K562 (cell line): Measurements from ENCODE around the gene EAPP. TPM values are rescaled to one million over a fixed set of nuclear protein-coding genes. Genes with fewer than 3 reads are reported as not detected.
"Not testable (repeated sequence)": the region's sequence is repeated elsewhere in the genome, so short reads cannot be mapped to it uniquely, and the experiment has no call there.

Experiments
- ATAC-seq: fragments of 200-7000 bp; cut with Tn5 transposase; 3 replicates; pipeline ENCODE4 v1.9.1; 2020; ENCODE audit warnings: moderate library complexity
- BruUV-seq: library from RNA; stranded (reverse); fragments of 400-500 nt; replicated peaks from 2 replicates; lab custom pipeline; 2021; lab: Mats Ljungman, UMichigan
- CTCF ChIA-PET: fragments of 300-600 bp; formaldehyde crosslinking; extraction: SDS; loops from one replicate; lab custom pipeline; 2021; ENCODE audit warnings: low intra/inter-chr PET ratio; lab: Yijun Ruan, JAX
- POLR2A ChIA-PET: fragments of 300-600, 350-650 bp; sonication (Branson Sonifier 250); formaldehyde crosslinking; extraction: SDS; loops from one replicate; lab custom pipeline; 2021; ENCODE audit warnings: antibody characterized with exemption, inconsistent platforms; lab: Yijun Ruan, JAX
- DNase-seq, 4 experiments: peaks; one replicate each; pipeline versions ENCODE4 v3.0.0 to v3.0.0-alpha.2; 2011 to 2018; ENCODE audit warnings: low spot score in 3 of 4, mixed read lengths in 3 of 4; ENCODE audit errors: extremely low read depth in 1 of 4
- FAIRE-seq: peaks from 2 replicates; lab custom pipeline; 2011; peaks lifted over from hg19 to GRCh38; lab: Jason Lieb, UNC
- H2AFZ ChIP-seq: 2 replicates; pipeline ENCODE4 v1.6.0; 2011; ENCODE audit warnings: low read depth, low read length, control low read depth, inconsistent platforms
- H3K27ac ChIP-seq: fragments of 200-600 bp; 3 replicates; pipeline ENCODE4 v1.8.0; 2011; ENCODE audit warnings: low read depth, mild to moderate bottlenecking, control low read depth, inconsistent platforms, low read length, moderate library complexity, mixed read lengths; ENCODE audit errors: extremely low read depth
- H3K27me3 ChIP-seq, 2 experiments: fragments of 300-600 bp in 1 of 2; 2 replicates in 1 of 2; 3 replicates in 1 of 2; pipeline versions ENCODE4 v1.6.0 to v1.8.0; 2011; ENCODE audit warnings: inconsistent platforms in 2 of 2, low read length in 2 of 2, mild to moderate bottlenecking in 1 of 2, mixed read lengths in 1 of 2, moderate library complexity in 1 of 2; ENCODE audit not compliant: control insufficient read depth in 2 of 2, insufficient read depth in 2 of 2
- H3K36me3 ChIP-seq: fragments of 300-600 bp; 3 replicates; pipeline ENCODE4 v1.8.0; 2011; ENCODE audit warnings: mild to moderate bottlenecking, low read length, inconsistent platforms; ENCODE audit not compliant: control insufficient read depth, insufficient read depth
- H3K4me1 ChIP-seq, 2 experiments: fragments of 200-600 bp in 1 of 2; replicated peaks in 1 of 2; 2 replicates in 1 of 2; 3 replicates in 1 of 2; pipeline versions ENCODE4 v1.5.1 to v1.8.0; 2011; ENCODE audit warnings: inconsistent platforms in 2 of 2, low read length in 2 of 2, mild to moderate bottlenecking in 1 of 2, mixed read lengths in 1 of 2, moderate library complexity in 1 of 2; ENCODE audit not compliant: control insufficient read depth in 2 of 2, insufficient read depth in 2 of 2
- H3K4me2 ChIP-seq: 2 replicates; pipeline ENCODE4 v1.6.1; 2011; ENCODE audit warnings: low read length, control low read depth, inconsistent platforms, mixed read lengths; ENCODE audit not compliant: insufficient read depth
- H3K4me3 ChIP-seq: fragments of 200-600 bp; sonication (generic), shearing (Covaris generic); 2 replicates; pipeline ENCODE4 v1.5.1; 2016; ENCODE audit warnings: control low read depth, inconsistent platforms
- H3K79me2 ChIP-seq: fragments of 200-600 bp; 3 replicates; pipeline ENCODE4 v1.8.0; 2011; ENCODE audit warnings: low read length, inconsistent platforms; ENCODE audit not compliant: control insufficient read depth, insufficient read depth
- H3K9ac ChIP-seq, 2 experiments: 2 replicates each; pipeline versions ENCODE4 v1.6.0 to v1.6.1; 2011; ENCODE audit warnings: low read depth in 2 of 2, low read length in 2 of 2, control low read depth in 1 of 2, inconsistent platforms in 1 of 2, mild to moderate bottlenecking in 1 of 2, mixed read lengths in 1 of 2; ENCODE audit not compliant: insufficient read depth in 1 of 2
- H3K9me1 ChIP-seq: one replicate; pipeline ENCODE4 v1.6.0; 2011; ENCODE audit warnings: inconsistent platforms, mild to moderate bottlenecking, low read length, moderate library complexity; ENCODE audit not compliant: control insufficient read depth, insufficient read depth
- H3K9me3 ChIP-seq: replicated peaks from 2 replicates; pipeline ENCODE4 v1.5.1; 2011; ENCODE audit warnings: low read depth, low read length, inconsistent platforms; ENCODE audit not compliant: control insufficient read depth, insufficient read depth
- H4K20me1 ChIP-seq: replicated peaks from 2 replicates; pipeline ENCODE4 v1.6.1; 2011; ENCODE audit warnings: low read length, inconsistent platforms, mixed read lengths; ENCODE audit not compliant: control insufficient read depth, insufficient read depth
- ATF6 ChIP-seq: sonication (generic); formaldehyde crosslinking; IDR thresholded peaks from 2 replicates; pipeline ENCODE4 v1.4.0; 2020; ENCODE audit warnings: mild to moderate bottlenecking, missing genetic modification reagents
- BHLHE40 ChIP-seq: IDR thresholded peaks from 2 replicates; pipeline ENCODE4 v1.6.1; 2011; ENCODE audit warnings: low read length, improper control_type of control experiment
- ELF4 ChIP-seq: fragments of 450-650 bp; formaldehyde crosslinking; IDR thresholded peaks from 2 replicates; pipeline ENCODE4 v1.4.0; 2022; ENCODE audit warnings: missing genetic modification characterization
- PHB2 ChIP-seq: fragments of 450-650 bp; IDR thresholded peaks from 2 replicates; pipeline ENCODE4 v1.6.1; 2017; ENCODE audit warnings: low read depth
- RBM34 ChIP-seq: fragments of 200-400 bp; formaldehyde crosslinking; IDR thresholded peaks from 2 replicates; pipeline ENCODE4 v1.6.1; 2018; ENCODE audit warnings: low read length, borderline replicate concordance; ENCODE audit not compliant: insufficient read depth
- TAF15 ChIP-seq: fragments of 200-400 bp; formaldehyde crosslinking; IDR thresholded peaks from 2 replicates; pipeline ENCODE4 v1.6.1; 2017; ENCODE audit warnings: mild to moderate bottlenecking, low read depth, low read length, moderate library complexity
- ZFP1 ChIP-seq: fragments of 450-650 bp; formaldehyde crosslinking; IDR thresholded peaks from 2 replicates; pipeline ENCODE4 v1.4.0; 2020; ENCODE audit warnings: mild to moderate bottlenecking, mixed read lengths
- ZNF507 ChIP-seq: conservative IDR thresholded peaks from 2 replicates; pipeline ENCODE4 v1.6.1; 2017; ENCODE audit warnings: missing genetic modification characterization, missing compliant biosample characterization
- WGBS: fragments of 100-300 bp; shearing (Covaris generic); methylation state at CpG from one replicate; pipeline ENCODE4 v1.1.6; 2016; ENCODE audit warnings: low coverage, mixed read lengths; ENCODE audit not compliant: insufficient coverage; ENCODE audit errors: missing lambda C conversion rate; 5-methylcytosine and 5-hydroxymethylcytosine counted together
- in situ Hi-C: fragments of 300-500 bp; cut with MboI; formaldehyde crosslinking; loops from 4 replicates; pipeline ENCODE4 v1.15.0; 2018; ENCODE audit warnings: inconsistent platforms, mixed read lengths
- intact Hi-C: fragments of 100-400 bp; cut with micrococcal nuclease; formaldehyde crosslinking; loops from 2 replicates; pipeline ENCODE4 v1.14.2; 2022
- polyA plus RNA-seq, 8 experiments: library from polyadenylated mRNA; depleted of rRNA in 4 of 8; stranded (reverse) in 5 of 8; unstranded in 3 of 8; fragments of >200 nt; fragmentation: Nextera tagmentation in 2 of 8; fragmentation: Illumina TruSeq in 1 of 8; extraction: Ambion mirVana in 2 of 8; extraction: Trizol in 1 of 8; gene quantifications; 2 replicates each; pipeline versions ENCODE4 v1.2.1 to v1.2.3, GENCODE V29; 2011 to 2014; ENCODE audit warnings: inconsistent platforms in 1 of 8, missing spikeins in 1 of 8
- total RNA-seq, 7 experiments: library from RNA; depleted of rRNA in 6 of 7; stranded (reverse); fragments of >200 nt in 6 of 7; fragmentation: Illumina TruSeq in 2 of 7; extraction: Trizol in 2 of 7; gene quantifications; 2 replicates each; pipeline versions ENCODE4 v1.2.1 to v1.2.3, GENCODE V29; 2011 to 2021; ENCODE audit warnings: low replicate concordance in 1 of 7
- TF ChIP-seq, protein P1 (sequence below): sonication (generic); formaldehyde crosslinking; IDR thresholded peaks from 2 replicates; pipeline ENCODE4 v1.8.1; 2023; ENCODE audit warnings: mild to moderate bottlenecking, missing genetic modification reagents
- TF ChIP-seq, protein P2 (sequence below): fragments of 450-650 bp; formaldehyde crosslinking; conservative IDR thresholded peaks from 2 replicates; pipeline ENCODE4 v1.4.0; 2022; ENCODE audit warnings: mild to moderate bottlenecking, missing genetic modification characterization

The EAPP gene
- total and polyA plus RNA-seq, 9 of the 15 experiments (the other 6 are each of a cell fraction or from before 2014, with no cell fraction given), result 19.0 to 67.6 (median 30.3) TPM

- BruUV-seq, H3K36me3 ChIP-seq, FAIRE-seq, H3K27me3 ChIP-seq, H3K79me2 ChIP-seq, intact Hi-C loops, CTCF ChIA-PET, H3K4me3 ChIP-seq, H3K9ac ChIP-seq, H3K4me2 ChIP-seq, H3K9me1 ChIP-seq, DNase-seq, H2AFZ ChIP-seq, in situ Hi-C loops, H3K4me1 ChIP-seq, H3K27ac ChIP-seq, H3K9me3 ChIP-seq, ATAC-seq, H4K20me1 ChIP-seq, POLR2A ChIA-PET: not testable (repeated sequence)
- 79% methylated on average over 4 of the region's 31 CpGs for WGBS
Observed at GRCh38 chr14:34476036-34476435, 63.5 kb downstream of the EAPP start.

DNA sequence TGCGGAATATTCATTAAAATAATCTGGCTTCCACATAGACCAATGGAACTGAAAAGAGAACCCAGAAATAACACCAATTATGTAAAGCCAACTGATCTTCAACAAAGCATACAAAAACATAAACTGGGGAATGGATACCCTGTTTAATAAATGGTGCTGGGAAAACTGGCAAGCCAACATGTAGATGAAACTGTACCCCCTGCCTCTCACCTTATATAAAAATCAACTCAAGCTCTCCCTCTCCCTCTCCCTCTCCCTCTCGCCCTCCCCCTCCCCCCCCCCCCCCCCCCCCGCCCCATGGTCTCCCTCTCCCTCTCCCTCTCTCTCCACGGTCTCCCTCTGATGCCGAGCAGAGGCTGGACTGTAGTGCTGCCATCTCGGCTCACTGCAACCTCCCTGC lies 64.3 kb downstream of the EAPP start:
- BruUV-seq, result no TSS peak
- POLR2A ChIA-PET, result no interaction called here
- FAIRE-seq, result no peak

More for the DNA sequence above, 64.3 kb downstream of the EAPP start:
- H3K27me3 ChIP-seq, result no peaks in the 10 kb centered on the region
- no peaks in the 10 kb centered on the region for H3K9me3 ChIP-seq
- H3K9me1 ChIP-seq, result no peaks in the 10 kb centered on the region
- peaks cover 0 to 4% of the 10 kb centered on the region in 2 experiments; a peak in 2 of 5 replicates for H3K4me1 ChIP-seq
- 25% methylated on average over 1 of the region's 6 CpGs for WGBS
- no peaks in the 10 kb centered on the region for H4K20me1 ChIP-seq
- intact Hi-C loops, result no loop called here
- no peaks in the 10 kb centered on the region for H3K36me3 ChIP-seq
- no peak overlapping the region for H3K4me3 ChIP-seq
- DNase-seq, result no peak
- no peak overlapping the region for H2AFZ ChIP-seq
- in situ Hi-C loops, result no loop called here
- CTCF ChIA-PET, result no interaction called here
- TF ChIP-seq ZNF507 (tag) (no peak), ELF4 (no peak), BHLHE40 (no peak), ATF6 (CRISPR knock-in tag) (no peak), RBM34 (no peak), ZFP1 (no peak), TAF15 (no peak), PHB2 (no peak)
- TF ChIP-seq, protein P1, sequence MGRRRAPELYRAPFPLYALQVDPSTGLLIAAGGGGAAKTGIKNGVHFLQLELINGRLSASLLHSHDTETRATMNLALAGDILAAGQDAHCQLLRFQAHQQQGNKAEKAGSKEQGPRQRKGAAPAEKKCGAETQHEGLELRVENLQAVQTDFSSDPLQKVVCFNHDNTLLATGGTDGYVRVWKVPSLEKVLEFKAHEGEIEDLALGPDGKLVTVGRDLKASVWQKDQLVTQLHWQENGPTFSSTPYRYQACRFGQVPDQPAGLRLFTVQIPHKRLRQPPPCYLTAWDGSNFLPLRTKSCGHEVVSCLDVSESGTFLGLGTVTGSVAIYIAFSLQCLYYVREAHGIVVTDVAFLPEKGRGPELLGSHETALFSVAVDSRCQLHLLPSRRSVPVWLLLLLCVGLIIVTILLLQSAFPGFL (CRISPR knock-in tag), result no peak
- TF ChIP-seq, protein P2, sequence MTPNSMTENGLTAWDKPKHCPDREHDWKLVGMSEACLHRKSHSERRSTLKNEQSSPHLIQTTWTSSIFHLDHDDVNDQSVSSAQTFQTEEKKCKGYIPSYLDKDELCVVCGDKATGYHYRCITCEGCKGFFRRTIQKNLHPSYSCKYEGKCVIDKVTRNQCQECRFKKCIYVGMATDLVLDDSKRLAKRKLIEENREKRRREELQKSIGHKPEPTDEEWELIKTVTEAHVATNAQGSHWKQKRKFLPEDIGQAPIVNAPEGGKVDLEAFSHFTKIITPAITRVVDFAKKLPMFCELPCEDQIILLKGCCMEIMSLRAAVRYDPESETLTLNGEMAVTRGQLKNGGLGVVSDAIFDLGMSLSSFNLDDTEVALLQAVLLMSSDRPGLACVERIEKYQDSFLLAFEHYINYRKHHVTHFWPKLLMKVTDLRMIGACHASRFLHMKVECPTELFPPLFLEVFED (CRISPR knock-in tag), result no peak
- TF ChIP-seq, all 486 proteins: peak for 0
- ATAC-seq, result no peak
- Histone ChIP-seq H3K27ac (no peak overlapping the region), H3K4me2 (no peak overlapping the region), H3K79me2 (no peaks in the 10 kb centered on the region), H3K9ac (no peak overlapping the region)
